Neural progenitor cell (in vitro differentiated cells): Measurements from ENCODE around the gene CLSTN3.

Experiments used
- EZH2 ChIP-seq: fragments of 200-600 bp; sonication (generic); IDR thresholded peaks from 2 replicates; pipeline ENCODE4 v1.6.1; 2017; ENCODE audit warnings: antibody characterized with exemption, mild to moderate bottlenecking, moderate library complexity
- TF ChIP-seq, protein P1 (sequence below): fragments of 200-600 bp; sonication (generic); IDR thresholded peaks from 2 replicates; pipeline ENCODE4 v1.5.1; 2017; ENCODE audit warnings: antibody characterized with exemption, mild to moderate bottlenecking

GRCh38 chr12:7118881-7119280 lies 11.3 kb upstream of the CLSTN3 start:
- TF ChIP-seq, protein P1, sequence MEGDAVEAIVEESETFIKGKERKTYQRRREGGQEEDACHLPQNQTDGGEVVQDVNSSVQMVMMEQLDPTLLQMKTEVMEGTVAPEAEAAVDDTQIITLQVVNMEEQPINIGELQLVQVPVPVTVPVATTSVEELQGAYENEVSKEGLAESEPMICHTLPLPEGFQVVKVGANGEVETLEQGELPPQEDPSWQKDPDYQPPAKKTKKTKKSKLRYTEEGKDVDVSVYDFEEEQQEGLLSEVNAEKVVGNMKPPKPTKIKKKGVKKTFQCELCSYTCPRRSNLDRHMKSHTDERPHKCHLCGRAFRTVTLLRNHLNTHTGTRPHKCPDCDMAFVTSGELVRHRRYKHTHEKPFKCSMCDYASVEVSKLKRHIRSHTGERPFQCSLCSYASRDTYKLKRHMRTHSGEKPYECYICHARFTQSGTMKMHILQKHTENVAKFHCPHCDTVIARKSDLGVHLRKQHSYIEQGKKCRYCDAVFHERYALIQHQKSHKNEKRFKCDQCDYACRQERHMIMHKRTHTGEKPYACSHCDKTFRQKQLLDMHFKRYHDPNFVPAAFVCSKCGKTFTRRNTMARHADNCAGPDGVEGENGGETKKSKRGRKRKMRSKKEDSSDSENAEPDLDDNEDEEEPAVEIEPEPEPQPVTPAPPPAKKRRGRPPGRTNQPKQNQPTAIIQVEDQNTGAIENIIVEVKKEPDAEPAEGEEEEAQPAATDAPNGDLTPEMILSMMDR: no peak
- TF ChIP-seq EZH2: no peak
